ENCODE results near the gene DDX23.

The DDX23 gene

GRCh38 chr12:48794870-48795269, 57.1 kb downstream of the DDX23 start:
- peak; percentile 7 for DNase-seq

- no peak for DNase-seq
Observed at GRCh38 chr12:48793696-48794095, 58.3 kb downstream of the DDX23 start.

GRCh38 chr12:48789858-48790326, 62.1 kb downstream of the DDX23 start:
- DNase-seq = no peak

GRCh38 chr12:48788854-48789775, 62.8 kb downstream of the DDX23 start, which contains the start of gene ADCY6:
Gene ADCY6, minus strand, starts transcription at chr12:48789089. Its CDS starts 5,655 bp downstream, at chr12:48783434.
- no peak for DNase-seq

GRCh38 chr12:48788524-48788853, 63.5 kb downstream of the DDX23 start:
- DNase-seq = no peak

GRCh38 chr12:48787791-48788523, 64.0 kb downstream of the DDX23 start:
- DNase-seq = no peak

GRCh38 chr12:48786591-48787544, 65.1 kb downstream of the DDX23 start:
- DNase-seq = no peak

- no peak for DNase-seq
Observed at GRCh38 chr12:48783432-48783831, 68.5 kb downstream of the DDX23 start.

- no peak for DNase-seq
Observed at GRCh38 chr12:48782457-48783395, 69.2 kb downstream of the DDX23 start.

- no peak for DNase-seq
Observed at GRCh38 chr12:48781750-48782456, 70.1 kb downstream of the DDX23 start.

GRCh38 chr12:48780381-48781025, 71.5 kb downstream of the DDX23 start:
- DNase-seq = no peak

GRCh38 chr12:48779869-48780268, 72.1 kb downstream of the DDX23 start:
- DNase-seq = peak; percentile 40
